Retinal pigment epithelial cell (primary cell): ENCODE data around the gene SCIN.
A peak's percentile ranks its signal among the peaks of the same experiment; 100 is the strongest.
"Not testable (repeated sequence)": the region's sequence is repeated elsewhere in the genome, so short reads cannot be mapped to it uniquely, and the experiment has no call there.

ENCODE experiments used
- DNase-seq: peaks from one replicate; pipeline ENCODE4 v3.0.0-alpha.2; 2010; ENCODE audit warnings: low read depth
- H3K4me3 ChIP-seq: 2 replicates; pipeline ENCODE4 v1.5.1; 2011; ENCODE audit warnings: mild to moderate bottlenecking, low read length, control low read depth, moderate library complexity
- CTCF ChIP-seq: conservative IDR thresholded peaks from 2 replicates; pipeline ENCODE4 v1.5.1; 2011; ENCODE audit warnings: low read depth, low read length, control low read depth, inconsistent platforms

SCIN gene

GRCh38 chr7:12554872-12555271, 15.6 kb upstream of the SCIN start:
- no peak for TF ChIP-seq CTCF
- DNase-seq, result no peak
- H3K4me3 ChIP-seq, result no peak overlapping the region

- not testable (repeated sequence) for DNase-seq, H3K4me3 ChIP-seq
These were observed 14.8 kb upstream of the SCIN start for GRCh38 chr7:12555695-12556094.

GRCh38 chr7:12556139-12556792, 14.3 kb upstream of the SCIN start:
- DNase-seq, H3K4me3 ChIP-seq: not testable (repeated sequence)

- no peak overlapping the region for H3K4me3 ChIP-seq
- TF ChIP-seq CTCF, result no peak
- no peak for DNase-seq
These were observed 13.2 kb upstream of the SCIN start for GRCh38 chr7:12557282-12557681.

- no peak overlapping the region for H3K4me3 ChIP-seq
- no peak for DNase-seq
- TF ChIP-seq CTCF, result no peak
These were observed 5.3 kb upstream of the SCIN start for GRCh38 chr7:12564996-12565764.

GRCh38 chr7:12565873-12566272, 4.6 kb upstream of the SCIN start:
- TF ChIP-seq CTCF, result no peak
- no peak for DNase-seq
- no peak overlapping the region for H3K4me3 ChIP-seq

GRCh38 chr7:12567015-12567414, 3.5 kb upstream of the SCIN start:
- H3K4me3 ChIP-seq, result no peak overlapping the region
- DNase-seq, result no peak
- no peak for TF ChIP-seq CTCF

- peak overlapping the region; percentile 65 for H3K4me3 ChIP-seq
- no peak for TF ChIP-seq CTCF
- no peak for DNase-seq
These were observed 847 bp upstream of the SCIN start for GRCh38 chr7:12569673-12570072.
